Trophoblast cell (in vitro differentiated cells and primary cell): ENCODE data around the gene CD1C.

Experiments
- DNase-seq, 2 donors: peaks; one replicate each; pipeline ENCODE4 v3.0.0-alpha.2; 2016
- H2AFZ ChIP-seq: 2 replicates; pipeline ENCODE4 v1.6.1; 2013; ENCODE audit warnings: low read length, moderate library complexity, mild to moderate bottlenecking; ENCODE audit not compliant: insufficient read depth, poor library complexity
- H2AK5ac ChIP-seq: 2 replicates; pipeline ENCODE4 v1.6.1; 2013; ENCODE audit warnings: mild to moderate bottlenecking, low read length
- H2BK120ac ChIP-seq: 2 replicates; pipeline ENCODE4 v1.6.1; 2013; ENCODE audit warnings: low read length, mild to moderate bottlenecking, moderate library complexity; ENCODE audit not compliant: insufficient read depth, poor library complexity
- H2BK12ac ChIP-seq: 2 replicates; pipeline ENCODE4 v1.6.1; 2013; ENCODE audit warnings: mild to moderate bottlenecking, low read length, moderate library complexity
- H2BK5ac ChIP-seq: 2 replicates; pipeline ENCODE4 v1.6.1; 2013; ENCODE audit warnings: low read length, low read depth, moderate library complexity, mild to moderate bottlenecking; ENCODE audit not compliant: poor library complexity
- H3K14ac ChIP-seq: 2 replicates; pipeline ENCODE4 v1.6.1; 2013; ENCODE audit warnings: mild to moderate bottlenecking, low read length
- H3K18ac ChIP-seq: 2 replicates; pipeline ENCODE4 v1.6.1; 2013; ENCODE audit warnings: mild to moderate bottlenecking, low read length
- H3K23ac ChIP-seq: 2 replicates; pipeline ENCODE4 v1.6.1; 2013; ENCODE audit warnings: low read length
- H3K27ac ChIP-seq: 2 replicates; pipeline ENCODE4 v1.5.1; 2013; ENCODE audit warnings: low read depth, mild to moderate bottlenecking, inconsistent platforms, low read length, moderate library complexity
- H3K27me3 ChIP-seq: 2 replicates; pipeline ENCODE4 v1.6.1; 2013; ENCODE audit warnings: inconsistent platforms, mild to moderate bottlenecking, low read length, moderate library complexity; ENCODE audit not compliant: insufficient read depth
- H3K36me3 ChIP-seq, 2 experiments: 1 replicate in 1 of 2; 2 replicates in 1 of 2; pipeline ENCODE4 v1.6.1; 2013; ENCODE audit warnings: low read length in 2 of 2, mild to moderate bottlenecking in 2 of 2, moderate library complexity in 1 of 2; ENCODE audit not compliant: insufficient read depth in 2 of 2, control insufficient read depth in 1 of 2
- H3K4ac ChIP-seq: 2 replicates; pipeline ENCODE4 v1.6.1; 2013; ENCODE audit warnings: low read depth, mild to moderate bottlenecking, low read length, moderate library complexity
- H3K4me1 ChIP-seq, 2 experiments: 1 replicate in 1 of 2; 2 replicates in 1 of 2; pipeline ENCODE4 v1.6.1; 2013; ENCODE audit warnings: low read length in 2 of 2, mild to moderate bottlenecking in 2 of 2, moderate library complexity in 1 of 2; ENCODE audit not compliant: insufficient read depth in 2 of 2, control insufficient read depth in 1 of 2
- H3K4me2 ChIP-seq: 2 replicates; pipeline ENCODE4 v1.6.1; 2013; ENCODE audit warnings: inconsistent platforms, mild to moderate bottlenecking, low read length, moderate library complexity
- H3K4me3 ChIP-seq: 2 replicates; pipeline ENCODE4 v1.5.1; 2013; ENCODE audit warnings: mild to moderate bottlenecking, low read depth, low read length, inconsistent platforms
- H3K79me1 ChIP-seq: one replicate; pipeline ENCODE4 v1.6.1; 2013; ENCODE audit warnings: low read length
- H3K79me2 ChIP-seq: 2 replicates; pipeline ENCODE4 v1.6.1; 2013; ENCODE audit warnings: low read length, mild to moderate bottlenecking; ENCODE audit not compliant: control insufficient read depth, insufficient read depth, poor library complexity
- H3K9ac ChIP-seq: 2 replicates; pipeline ENCODE4 v1.6.1; 2013; ENCODE audit warnings: mild to moderate bottlenecking, low read length
- H3K9me3 ChIP-seq: 2 replicates; pipeline ENCODE4 v1.6.1; 2013; ENCODE audit warnings: low read depth, mild to moderate bottlenecking, control low read depth, inconsistent platforms, low read length; ENCODE audit not compliant: insufficient read depth
- H4K12ac ChIP-seq: 2 replicates; pipeline ENCODE4 v1.6.1; 2013; ENCODE audit warnings: low read depth, mild to moderate bottlenecking, low read length, moderate library complexity
- H4K8ac ChIP-seq: 2 replicates; pipeline ENCODE4 v1.6.1; 2013; ENCODE audit warnings: low read depth, mild to moderate bottlenecking, low read length, moderate library complexity
- H4K91ac ChIP-seq: one replicate; pipeline ENCODE4 v1.6.1; 2013; ENCODE audit warnings: low read depth, mild to moderate bottlenecking, low read length, moderate library complexity
- WGBS: extraction: QIAGEN DNeasy Blood & Tissue Kit; methylation state at CpG from one replicate; pipeline ENCODE4 v1.1.7; 2013; ENCODE audit warnings: missing lambda C conversion rate; ENCODE audit not compliant: insufficient read length, insufficient coverage; ENCODE audit errors: extremely low coverage; 5-methylcytosine and 5-hydroxymethylcytosine counted together

Gene CD1C

GRCh38 chr1:158295791-158296190 is 6.1 kb downstream of the CD1C start:
- WGBS: no CpG with 5 or more reads among the region's 2 CpGs
- Histone ChIP-seq H2BK120ac (no peak overlapping the region), H3K79me2 (no peaks in the 10 kb centered on the region), H3K36me3 (no peaks in the 10 kb centered on the region), H3K4me3 (peak overlapping the region; percentile 34), H2AFZ (no peak overlapping the region), H3K27me3 (no peaks in the 10 kb centered on the region), H4K12ac (no peak overlapping the region), H4K91ac (no peak overlapping the region), H3K23ac (no peak overlapping the region), H3K9me3 (no peaks in the 10 kb centered on the region), H3K27ac (no peak overlapping the region), H3K18ac (no peak overlapping the region), H3K9ac (no peak overlapping the region), H3K79me1 (no peaks in the 10 kb centered on the region), H2BK12ac (no peak overlapping the region), H2AK5ac (no peak overlapping the region), H4K8ac (no peak overlapping the region), H3K14ac (no peak overlapping the region), H3K4ac (no peak overlapping the region), H3K4me2 (no peak overlapping the region), H3K4me1 (no peaks in the 10 kb centered on the region), H2BK5ac (no peak overlapping the region)
- no peak for DNase-seq

- Histone ChIP-seq H3K14ac (no peak overlapping the region), H3K79me1 (no peaks in the 10 kb centered on the region), H3K4me1 (no peaks in the 10 kb centered on the region), H3K4ac (no peak overlapping the region), H3K27ac (no peak overlapping the region), H4K12ac (no peak overlapping the region), H3K27me3 (no peaks in the 10 kb centered on the region), H3K9ac (no peak overlapping the region), H2BK5ac (no peak overlapping the region), H3K36me3 (no peaks in the 10 kb centered on the region), H2AK5ac (no peak overlapping the region), H3K4me2 (no peak overlapping the region), H2BK120ac (no peak overlapping the region), H4K91ac (no peak overlapping the region), H4K8ac (no peak overlapping the region), H2BK12ac (no peak overlapping the region), H3K9me3 (no peaks in the 10 kb centered on the region), H3K4me3 (no peak overlapping the region), H3K18ac (no peak overlapping the region), H3K79me2 (no peaks in the 10 kb centered on the region), H2AFZ (no peak overlapping the region), H3K23ac (no peak overlapping the region)
- no peak for DNase-seq
- WGBS: no CpG with 5 or more reads among the region's 1 CpG
Measured at GRCh38 chr1:158310623-158311022, 20.9 kb downstream of the CD1C start.

GRCh38 chr1:158311066-158311465 is 21.3 kb downstream of the CD1C start:
- no peak overlapping the region for H4K8ac ChIP-seq
- H3K27ac ChIP-seq: no peak overlapping the region
- WGBS: no CpG with 5 or more reads among the region's 2 CpGs
- no peaks in the 10 kb centered on the region for H3K27me3 ChIP-seq
- H3K9me3 ChIP-seq: no peaks in the 10 kb centered on the region
- H2AFZ ChIP-seq: no peak overlapping the region
- DNase-seq: no peak
- no peak overlapping the region for H3K4me2 ChIP-seq
- H2AK5ac ChIP-seq: no peak overlapping the region
- H3K4me3 ChIP-seq: no peak overlapping the region
- no peak overlapping the region for H3K18ac ChIP-seq
- no peak overlapping the region for H3K14ac ChIP-seq
- no peaks in the 10 kb centered on the region for H3K4me1 ChIP-seq
- H4K12ac ChIP-seq: no peak overlapping the region
- no peak overlapping the region for H4K91ac ChIP-seq
- H3K79me1 ChIP-seq: no peaks in the 10 kb centered on the region
- no peak overlapping the region for H2BK120ac ChIP-seq
- no peak overlapping the region for H3K23ac ChIP-seq
- no peaks in the 10 kb centered on the region for H3K79me2 ChIP-seq
- no peaks in the 10 kb centered on the region for H3K36me3 ChIP-seq
- no peak overlapping the region for H3K9ac ChIP-seq
- H3K4ac ChIP-seq: no peak overlapping the region
- H2BK5ac ChIP-seq: no peak overlapping the region
- H2BK12ac ChIP-seq: no peak overlapping the region

GRCh38 chr1:158323866-158324265 is 34.1 kb downstream of the CD1C start:
- no peak overlapping the region for H3K18ac ChIP-seq
- no peaks in the 10 kb centered on the region for H3K27me3 ChIP-seq
- H2BK120ac ChIP-seq: no peak overlapping the region
- H3K4me1 ChIP-seq: no peaks in the 10 kb centered on the region
- no peak overlapping the region for H3K4me2 ChIP-seq
- no peak for DNase-seq
- no peak overlapping the region for H3K9ac ChIP-seq
- H3K23ac ChIP-seq: no peak overlapping the region
- no peak overlapping the region for H3K4me3 ChIP-seq
- no peak overlapping the region for H3K27ac ChIP-seq
- H2AFZ ChIP-seq: no peak overlapping the region
- H2BK5ac ChIP-seq: no peak overlapping the region
- no CpG with 5 or more reads among the region's 1 CpG for whole genome bisulfite sequencing
- no peak overlapping the region for H2BK12ac ChIP-seq
- H3K79me1 ChIP-seq: no peaks in the 10 kb centered on the region
- no peak overlapping the region for H4K12ac ChIP-seq
- H3K4ac ChIP-seq: no peak overlapping the region
- no peak overlapping the region for H4K91ac ChIP-seq
- H3K9me3 ChIP-seq: no peaks in the 10 kb centered on the region
- no peak overlapping the region for H3K14ac ChIP-seq
- H4K8ac ChIP-seq: no peak overlapping the region
- H2AK5ac ChIP-seq: no peak overlapping the region
- H3K79me2 ChIP-seq: no peaks in the 10 kb centered on the region
- H3K36me3 ChIP-seq: no peaks in the 10 kb centered on the region
